Measurements from ENCODE around the gene DDC.

The DDC gene

GRCh38 chr7:50418086-50418515 lies 147.1 kb downstream of the DDC start:
- Histone ChIP-seq H3K9me2 (replicated peaks; ENCODE audit: low read depth, low read length) (no peaks in the 10 kb centered on the region), H3K4me2 (ENCODE audit: low read depth, low read length, poor library complexity, severe bottlenecking) (no peak overlapping the region), H3K4me1 (ENCODE audit: insufficient read depth, low read length, poor library complexity, severe bottlenecking) (no peaks in the 10 kb centered on the region), H3K4me3 (ENCODE audit: low read length, poor library complexity, severe bottlenecking) (no peak overlapping the region), H4K20me1 (ENCODE audit: insufficient read depth, low read length, poor library complexity, severe bottlenecking) (no peaks in the 10 kb centered on the region), H2AFZ (ENCODE audit: low read length) (no peak overlapping the region), H3K36me3 (ENCODE audit: insufficient read depth, low read length) (no peaks in the 10 kb centered on the region), H3K79me2 (ENCODE audit: insufficient read depth, low read length) (no peaks in the 10 kb centered on the region), H3K27me3 (ENCODE audit: insufficient read depth, low read length, poor library complexity, severe bottlenecking) (no peaks in the 10 kb centered on the region), H3K9me3 (ENCODE audit: insufficient read depth, low read depth, low read length) (no peaks in the 10 kb centered on the region), H3K9ac (ENCODE audit: low read depth, low read length, poor library complexity, severe bottlenecking) (no peak overlapping the region), H3F3A (ENCODE audit: low read depth) (no peaks in the 10 kb centered on the region)
- peak; percentile 97 for TF ChIP-seq CTCF (conservative IDR thresholded peaks at IDR 0.05; ENCODE audit: low read length)
- TF ChIP-seq EZH2phosphoT487 (IDR thresholded peaks at IDR 0.05; ENCODE audit: borderline replicate concordance) = no peak

- no peak for TF ChIP-seq EZH2phosphoT487 (IDR thresholded peaks at IDR 0.05; ENCODE audit: borderline replicate concordance)
- TF ChIP-seq CTCF (conservative IDR thresholded peaks at IDR 0.05; ENCODE audit: low read length) = no peak
- H3K36me3 ChIP-seq (ENCODE audit: insufficient read depth, low read length) = no peaks in the 10 kb centered on the region
- no peaks in the 10 kb centered on the region for H3K9me3 ChIP-seq (ENCODE audit: insufficient read depth, low read depth, low read length)
- H3K9ac ChIP-seq (ENCODE audit: low read depth, low read length, poor library complexity, severe bottlenecking) = no peak overlapping the region
- no peak overlapping the region for H2AFZ ChIP-seq (ENCODE audit: low read length)
- H3K4me3 ChIP-seq (ENCODE audit: low read length, poor library complexity, severe bottlenecking) = no peak overlapping the region
- H3K4me2 ChIP-seq (ENCODE audit: low read depth, low read length, poor library complexity, severe bottlenecking) = no peak overlapping the region
- H4K20me1 ChIP-seq (ENCODE audit: insufficient read depth, low read length, poor library complexity, severe bottlenecking) = no peaks in the 10 kb centered on the region
- H3K27me3 ChIP-seq (ENCODE audit: insufficient read depth, low read length, poor library complexity, severe bottlenecking) = no peaks in the 10 kb centered on the region
- no peaks in the 10 kb centered on the region for H3K79me2 ChIP-seq (ENCODE audit: insufficient read depth, low read length)
- no peaks in the 10 kb centered on the region for H3K4me1 ChIP-seq (ENCODE audit: insufficient read depth, low read length, poor library complexity, severe bottlenecking)
- H3K9me2 ChIP-seq (replicated peaks; ENCODE audit: low read depth, low read length) = no peaks in the 10 kb centered on the region
- H3F3A ChIP-seq (ENCODE audit: low read depth) = no peaks in the 10 kb centered on the region
These were observed 148.6 kb downstream of the DDC start for GRCh38 chr7:50416527-50417182.

GRCh38 chr7:50415844-50416364 lies 149.3 kb downstream of the DDC start:
- Histone ChIP-seq H3K4me3 (ENCODE audit: low read length, poor library complexity, severe bottlenecking) (no peak overlapping the region), H3K4me2 (ENCODE audit: low read depth, low read length, poor library complexity, severe bottlenecking) (no peak overlapping the region), H3K36me3 (ENCODE audit: insufficient read depth, low read length) (no peaks in the 10 kb centered on the region), H4K20me1 (ENCODE audit: insufficient read depth, low read length, poor library complexity, severe bottlenecking) (no peaks in the 10 kb centered on the region), H3K9ac (ENCODE audit: low read depth, low read length, poor library complexity, severe bottlenecking) (no peak overlapping the region), H3K9me2 (replicated peaks; ENCODE audit: low read depth, low read length) (no peaks in the 10 kb centered on the region), H3K79me2 (ENCODE audit: insufficient read depth, low read length) (no peaks in the 10 kb centered on the region), H3F3A (ENCODE audit: low read depth) (no peaks in the 10 kb centered on the region), H2AFZ (ENCODE audit: low read length) (no peak overlapping the region), H3K27me3 (ENCODE audit: insufficient read depth, low read length, poor library complexity, severe bottlenecking) (no peaks in the 10 kb centered on the region), H3K4me1 (ENCODE audit: insufficient read depth, low read length, poor library complexity, severe bottlenecking) (no peaks in the 10 kb centered on the region), H3K9me3 (ENCODE audit: insufficient read depth, low read depth, low read length) (no peaks in the 10 kb centered on the region)
- TF ChIP-seq CTCF (conservative IDR thresholded peaks at IDR 0.05; ENCODE audit: low read length) = no peak
- no peak for TF ChIP-seq EZH2phosphoT487 (IDR thresholded peaks at IDR 0.05; ENCODE audit: borderline replicate concordance)

Data from Loucy (cell line).